HEK293 (cell line): Measurements from ENCODE around the gene AOAH.

Source experiments
- CTCF ChIA-PET: fragments of 350-600 bp; formaldehyde crosslinking; extraction: SDS; loops from one replicate; lab custom pipeline; 2021; ENCODE audit warnings: antibody characterized with exemption; lab: Yijun Ruan, JAX
- POLR2A ChIA-PET: fragments of 300-600 bp; formaldehyde crosslinking; extraction: SDS; loops from one replicate; lab custom pipeline; 2020; ENCODE audit warnings: antibody characterized with exemption, inconsistent platforms; lab: Yijun Ruan, JAX
- H3K27ac ChIP-seq: fragments of 200-500 bp; sonication (Bioruptor generic); 2 replicates; pipeline ENCODE4 v1.5.1; 2014; ENCODE audit warnings: low read depth, low read length, control low read depth, inconsistent platforms; ENCODE audit errors: extremely low read depth
- H3K36me3 ChIP-seq, 2 experiments: fragments of 200-500 bp in 1 of 2; sonication (Bioruptor generic) in 1 of 2; 1 replicate in 1 of 2; 2 replicates in 1 of 2; pipeline ENCODE4 v1.5.1; 2014 to 2017; ENCODE audit warnings: inconsistent platforms in 2 of 2, low read length in 2 of 2; ENCODE audit not compliant: control insufficient read depth in 2 of 2, insufficient read depth in 1 of 2
- H3K4me1 ChIP-seq: fragments of 200-500 bp; sonication (Bioruptor generic); 2 replicates; pipeline ENCODE4 v1.5.1; 2014; ENCODE audit warnings: mild to moderate bottlenecking, low read length, inconsistent platforms; ENCODE audit not compliant: control insufficient read depth, insufficient read depth
- H3K4me3 ChIP-seq: 2 replicates; pipeline ENCODE4 v1.5.1; 2011; ENCODE audit warnings: low read depth, mild to moderate bottlenecking, control low read depth, low read length, moderate library complexity
- H3K9me3 ChIP-seq: fragments of 200-500 bp; sonication (Bioruptor generic); 2 replicates; pipeline ENCODE4 v1.5.1; 2014; ENCODE audit warnings: low read depth, low read length, inconsistent platforms; ENCODE audit not compliant: control insufficient read depth, insufficient read depth
- FEZF1 ChIP-seq: fragments of 450-650 bp; formaldehyde crosslinking; IDR thresholded peaks from 2 replicates; pipeline ENCODE4 v1.5.1; 2016; ENCODE audit warnings: missing biosample characterization, missing genetic modification characterization
- GLIS1 ChIP-seq: fragments of 450-650 bp; formaldehyde crosslinking; IDR thresholded peaks from 2 replicates; pipeline ENCODE4 v1.5.1; 2016; ENCODE audit warnings: missing biosample characterization, missing genetic modification characterization
- HOXA7 ChIP-seq: sonication (generic); formaldehyde crosslinking; IDR thresholded peaks from 2 replicates; pipeline ENCODE4 v1.8.1; 2022; ENCODE audit warnings: missing genetic modification reagents, borderline replicate concordance
- HOXC10 ChIP-seq: sonication (generic); formaldehyde crosslinking; IDR thresholded peaks from 2 replicates; pipeline ENCODE4 v1.8.1; 2023; ENCODE audit warnings: mild to moderate bottlenecking, missing genetic modification reagents
- PRDM2 ChIP-seq: fragments of 450-650 bp; formaldehyde crosslinking; IDR thresholded peaks from 2 replicates; pipeline ENCODE4 v1.5.1; 2016; ENCODE audit warnings: missing biosample characterization, missing genetic modification characterization, borderline replicate concordance
- ZFP41 ChIP-seq: fragments of 450-650 bp; formaldehyde crosslinking; IDR thresholded peaks from 2 replicates; pipeline ENCODE4 v1.5.1; 2016; ENCODE audit warnings: missing biosample characterization, missing genetic modification characterization, borderline replicate concordance
- ZNF175 ChIP-seq: fragments of 450-650 bp; formaldehyde crosslinking; IDR thresholded peaks from 2 replicates; pipeline ENCODE4 v1.5.1; 2016; ENCODE audit warnings: missing biosample characterization, missing genetic modification characterization
- ZNF354C ChIP-seq: fragments of 450-650 bp; formaldehyde crosslinking; IDR thresholded peaks from 2 replicates; pipeline ENCODE4 v1.5.1; 2016; ENCODE audit warnings: missing biosample characterization, missing genetic modification characterization, low read depth, borderline replicate concordance
- ZNF366 ChIP-seq: fragments of 450-650 bp; formaldehyde crosslinking; conservative IDR thresholded peaks from 2 replicates; pipeline ENCODE4 v1.5.1; 2016; ENCODE audit warnings: missing biosample characterization, missing genetic modification characterization
- ZNF596 ChIP-seq: fragments of 450-650 bp; IDR thresholded peaks from 2 replicates; pipeline ENCODE4 v1.5.0; 2018; ENCODE audit warnings: missing biosample characterization, mild to moderate bottlenecking, missing genetic modification characterization, moderate library complexity
- ZNF654 ChIP-seq: fragments of 450-650 bp; formaldehyde crosslinking; IDR thresholded peaks from 2 replicates; pipeline ENCODE4 v1.5.1; 2016; ENCODE audit warnings: low read depth, missing biosample characterization, missing genetic modification characterization
- ZNF658 ChIP-seq: fragments of 450-650 bp; formaldehyde crosslinking; IDR thresholded peaks from 2 replicates; pipeline ENCODE4; 2016; ENCODE audit warnings: missing biosample characterization, missing genetic modification characterization
- ZNF677 ChIP-seq: fragments of 450-650 bp; IDR thresholded peaks from 2 replicates; pipeline ENCODE4 v1.5.0; 2018; ENCODE audit warnings: missing biosample characterization, mild to moderate bottlenecking, missing genetic modification characterization, moderate library complexity
- TF ChIP-seq, protein P1 (sequence below): fragments of 450-650 bp; formaldehyde crosslinking; IDR thresholded peaks from 2 replicates; pipeline ENCODE4 v1.5.1; 2016; ENCODE audit warnings: missing biosample characterization, missing genetic modification characterization, borderline replicate concordance

AOAH gene

GRCh38 chr7:36635091-36635490 lies 89.2 kb downstream of the AOAH start (continued):
- TF ChIP-seq HOXA7 (CRISPR knock-in tag) (no peak), ZNF175 (tag by site-specific recombination) (no peak), FEZF1 (tag by site-specific recombination) (no peak), ZNF596 (tag by site-specific recombination) (no peak), ZNF658 (tag by site-specific recombination) (no peak), HOXC10 (CRISPR knock-in tag) (no peak), PRDM2 (tag by site-specific recombination) (no peak), ZNF677 (tag by site-specific recombination) (no peak)

GRCh38 chr7:36633377-36633776 lies 90.9 kb downstream of the AOAH start:
- POLR2A ChIA-PET = no interaction called here
- CTCF ChIA-PET = interaction anchor here (0.6 kb wide), 1 partner anchor 178 kb away, joined by 3 read pairs; no protein-coding TSS in a partner anchor
- H3K27ac ChIP-seq = no peak overlapping the region
- H3K4me3 ChIP-seq = no peak overlapping the region
- no peak for TF ChIP-seq ZNF354C (tag by site-specific recombination)
- TF ChIP-seq ZNF366 (tag by site-specific recombination) = no peak
- TF ChIP-seq, protein P1, sequence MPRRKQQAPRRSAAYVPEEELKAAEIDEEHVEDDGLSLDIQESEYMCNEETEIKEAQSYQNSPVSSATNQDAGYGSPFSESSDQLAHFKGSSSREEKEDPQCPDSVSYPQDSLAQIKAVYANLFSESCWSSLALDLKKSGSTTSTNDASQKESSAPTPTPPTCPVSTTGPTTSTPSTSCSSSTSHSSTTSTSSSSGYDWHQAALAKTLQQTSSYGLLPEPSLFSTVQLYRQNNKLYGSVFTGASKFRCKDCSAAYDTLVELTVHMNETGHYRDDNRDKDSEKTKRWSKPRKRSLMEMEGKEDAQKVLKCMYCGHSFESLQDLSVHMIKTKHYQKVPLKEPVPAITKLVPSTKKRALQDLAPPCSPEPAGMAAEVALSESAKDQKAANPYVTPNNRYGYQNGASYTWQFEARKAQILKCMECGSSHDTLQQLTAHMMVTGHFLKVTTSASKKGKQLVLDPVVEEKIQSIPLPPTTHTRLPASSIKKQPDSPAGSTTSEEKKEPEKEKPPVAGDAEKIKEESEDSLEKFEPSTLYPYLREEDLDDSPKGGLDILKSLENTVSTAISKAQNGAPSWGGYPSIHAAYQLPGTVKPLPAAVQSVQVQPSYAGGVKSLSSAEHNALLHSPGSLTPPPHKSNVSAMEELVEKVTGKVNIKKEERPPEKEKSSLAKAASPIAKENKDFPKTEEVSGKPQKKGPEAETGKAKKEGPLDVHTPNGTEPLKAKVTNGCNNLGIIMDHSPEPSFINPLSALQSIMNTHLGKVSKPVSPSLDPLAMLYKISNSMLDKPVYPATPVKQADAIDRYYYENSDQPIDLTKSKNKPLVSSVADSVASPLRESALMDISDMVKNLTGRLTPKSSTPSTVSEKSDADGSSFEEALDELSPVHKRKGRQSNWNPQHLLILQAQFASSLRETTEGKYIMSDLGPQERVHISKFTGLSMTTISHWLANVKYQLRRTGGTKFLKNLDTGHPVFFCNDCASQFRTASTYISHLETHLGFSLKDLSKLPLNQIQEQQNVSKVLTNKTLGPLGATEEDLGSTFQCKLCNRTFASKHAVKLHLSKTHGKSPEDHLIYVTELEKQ (tag by site-specific recombination) = no peak
- no peak for TF ChIP-seq ZFP41 (tag by site-specific recombination)
- TF ChIP-seq, all 188 proteins: peak for 0
- no peaks in the 10 kb centered on the region for H3K4me1 ChIP-seq
- no peaks in the 10 kb centered on the region for H3K36me3 ChIP-seq
- no peaks in the 10 kb centered on the region for H3K9me3 ChIP-seq

- TF ChIP-seq ZNF654 (tag by site-specific recombination) (no peak), GLIS1 (tag by site-specific recombination) (0 out of 2 replicates have a peak, but pooled peaks have one; percentile 26)
- H3K4me3 ChIP-seq = no peak overlapping the region
- POLR2A ChIA-PET = no interaction called here
- no peaks in the 10 kb centered on the region for H3K4me1 ChIP-seq
- CTCF ChIA-PET = interaction anchor here (0.6 to 1.4 kb wide), 3 partner anchors 26 to 142 kb away, joined by 3 read pairs; no protein-coding TSS in a partner anchor
- no peaks in the 10 kb centered on the region for H3K36me3 ChIP-seq
- no peaks in the 10 kb centered on the region for H3K9me3 ChIP-seq
- no peak overlapping the region for H3K27ac ChIP-seq
Measured at GRCh38 chr7:36630112-36630650, 94.1 kb downstream of the AOAH start.
